CD14-positive monocyte (primary cell): ENCODE data around the gene ANKRD28. TPM values are rescaled to one million over a fixed set of nuclear protein-coding genes. Genes with fewer than 3 reads are reported as not detected.

Source experiments
- DNase-seq, 3 donors: peaks; one replicate each; pipeline ENCODE4 v3.0.0-alpha.2; 2011 to 2022
- H2AFZ ChIP-seq: 2 replicates; pipeline ENCODE4 v1.6.0; 2012; ENCODE audit warnings: mild to moderate bottlenecking, low read depth, low read length, inconsistent platforms; ENCODE audit not compliant: insufficient read depth, poor library complexity, severe bottlenecking
- H3K27ac ChIP-seq, 2 donors: 1 replicate in 1 of 2; 2 replicates in 1 of 2; pipeline ENCODE4 v1.5.1; 2012 to 2013; ENCODE audit warnings: low read length in 2 of 2, control low read depth in 1 of 2, inconsistent platforms in 1 of 2, low read depth in 1 of 2, mild to moderate bottlenecking in 1 of 2
- H3K27me3 ChIP-seq, 2 donors: one replicate each; pipeline versions ENCODE4 v1.6.0 to v1.6.1; 2011 to 2013; ENCODE audit warnings: low read length in 2 of 2; ENCODE audit not compliant: control insufficient read depth in 2 of 2, insufficient read depth in 2 of 2
- H3K36me3 ChIP-seq, 2 donors: replicated peaks in 1 of 2; 1 replicate in 1 of 2; 2 replicates in 1 of 2; pipeline versions ENCODE4 v1.5.1 to v1.6.1; 2012 to 2013; ENCODE audit warnings: low read length in 2 of 2, control low read depth in 1 of 2, inconsistent platforms in 1 of 2, mild to moderate bottlenecking in 1 of 2; ENCODE audit not compliant: insufficient read depth in 2 of 2, control insufficient read depth in 1 of 2
- H3K4me1 ChIP-seq, 2 donors: 1 replicate in 1 of 2; 2 replicates in 1 of 2; pipeline versions ENCODE4 v1.5.1 to v1.6.1; 2012 to 2013; ENCODE audit warnings: low read length in 2 of 2, control low read depth in 1 of 2, inconsistent platforms in 1 of 2, mild to moderate bottlenecking in 1 of 2, moderate library complexity in 1 of 2; ENCODE audit not compliant: insufficient read depth in 2 of 2, control insufficient read depth in 1 of 2
- H3K4me2 ChIP-seq: replicated peaks from 2 replicates; pipeline ENCODE3; 2012; ENCODE audit warnings: low read length, moderate library complexity, mild to moderate bottlenecking; ENCODE audit not compliant: poor library complexity, severe bottlenecking; ENCODE audit errors: extremely low read depth
- H3K4me3 ChIP-seq, 3 experiments: fragments of 200-600 bp in 1 of 3; sonication (generic) in 1 of 3; replicated peaks in 1 of 3; 1 replicate in 2 of 3; 2 replicates in 1 of 3; pipeline ENCODE4 v1.5.1; 2011 to 2013; ENCODE audit warnings: low read length in 3 of 3, mild to moderate bottlenecking in 3 of 3, control low read depth in 2 of 3, low read depth in 2 of 3, inconsistent platforms in 1 of 3, moderate library complexity in 1 of 3
- H3K79me2 ChIP-seq: 2 replicates; pipeline ENCODE4 v1.6.0; 2012; ENCODE audit warnings: mild to moderate bottlenecking, control low read depth, inconsistent platforms, low read length, moderate library complexity; ENCODE audit not compliant: insufficient read depth
- H3K9ac ChIP-seq: 2 replicates; pipeline ENCODE4 v1.6.0; 2017; ENCODE audit warnings: low read length, mild to moderate bottlenecking; ENCODE audit not compliant: insufficient read depth, poor library complexity, severe bottlenecking
- H3K9me3 ChIP-seq, 2 donors: replicated peaks in 1 of 2; 1 replicate in 1 of 2; 2 replicates in 1 of 2; pipeline versions ENCODE4 v1.5.1 to v1.6.1; 2012 to 2013; ENCODE audit warnings: low read length in 2 of 2, control low read depth in 1 of 2; ENCODE audit not compliant: control insufficient read depth in 1 of 2, insufficient read depth in 1 of 2
- H4K20me1 ChIP-seq: 2 replicates; pipeline ENCODE4 v1.6.0; 2012; ENCODE audit warnings: mild to moderate bottlenecking, low read length, control low read depth, moderate library complexity; ENCODE audit not compliant: insufficient read depth
- H3K27ac Mint-ChIP-seq, 7 donors: one replicate each; pipeline ENCODE4 v1.8.0; 2020; ENCODE audit warnings: mild to moderate bottlenecking in 7 of 7, mixed read lengths in 7 of 7, moderate library complexity in 6 of 7, inconsistent platforms in 2 of 7
- H3K27me3 Mint-ChIP-seq, 3 donors: one replicate each; pipeline ENCODE4 v1.8.0; 2021 to 2022; ENCODE audit warnings: low read depth in 3 of 3, mild to moderate bottlenecking in 3 of 3, mixed read lengths in 3 of 3, moderate library complexity in 3 of 3, inconsistent platforms in 1 of 3
- H3K36me3 Mint-ChIP-seq, 2 donors: one replicate each; pipeline ENCODE4 v1.8.0; 2020; ENCODE audit warnings: mixed read lengths in 2 of 2, inconsistent platforms in 1 of 2, mild to moderate bottlenecking in 1 of 2
- H3K4me1 Mint-ChIP-seq: one replicate; pipeline ENCODE4 v1.8.0; 2020; ENCODE audit warnings: mild to moderate bottlenecking, mixed read lengths
- H3K4me3 Mint-ChIP-seq, 2 donors: one replicate each; pipeline ENCODE4 v1.8.0; 2020; ENCODE audit warnings: mild to moderate bottlenecking in 2 of 2, mixed read lengths in 2 of 2, moderate library complexity in 1 of 2
- H3K9me3 Mint-ChIP-seq, 7 donors: one replicate each; pipeline ENCODE4 v1.8.0; 2020 to 2022; ENCODE audit warnings: mixed read lengths in 7 of 7, mild to moderate bottlenecking in 6 of 7, moderate library complexity in 6 of 7, inconsistent platforms in 2 of 7
- CTCF ChIP-seq: fragments of 200-600 bp; IDR thresholded peaks from one replicate; pipeline ENCODE4 v1.8.0; 2022; ENCODE audit warnings: antibody characterized with exemption, mild to moderate bottlenecking
- WGBS: methylation state at CpG from one replicate; pipeline ENCODE4 v1.1.5; 2013; ENCODE audit warnings: missing lambda C conversion rate; ENCODE audit not compliant: insufficient coverage; 5-methylcytosine and 5-hydroxymethylcytosine counted together
- intact Hi-C, 2 donors: fragments of 100-400 bp; cut with micrococcal nuclease; formaldehyde crosslinking; loops; one replicate each; pipeline versions ENCODE4 v1.15.0 to v1.15.1; 2023
- polyA plus RNA-seq, 3 donors: library from polyadenylated mRNA; depleted of rRNA in 1 of 3; unstranded in 2 of 3; stranded (reverse) in 1 of 3; fragments of 300-500 nt in 2 of 3; fragments of >200 nt in 1 of 3; fragmentation: Illumina TruSeq in 2 of 3; gene quantifications; 1 replicate in 2 of 3; 2 replicates in 1 of 3; pipeline ENCODE4 v1.2.3, GENCODE V29; 2012 to 2021

Gene ANKRD28
- polyA plus RNA-seq, 3 donors: 5.9 to 11.5 (median 7.9) TPM

- intact Hi-C loops: loop anchor here in 1 of 2 donors (5.0 kb wide), 1 partner anchor 195 kb away; no protein-coding TSS in a partner anchor
- Histone ChIP-seq H3K27me3 (no peaks in the 10 kb centered on the region), H3K36me3 (no peaks in the 10 kb centered on the region), H4K20me1 (no peaks in the 10 kb centered on the region), H3K27ac (no peak overlapping the region), H3K4me3 (no peak overlapping the region), H3K79me2 (no peaks in the 10 kb centered on the region), H3K9ac (no peak overlapping the region), H3K9me3 (no peaks in the 10 kb centered on the region), H3K4me2 (no peak overlapping the region), H3K4me1 (no peaks in the 10 kb centered on the region), H2AFZ (no peak overlapping the region)
- DNase-seq: no peak
- 83% methylated on average over 1 of the region's 2 CpGs for WGBS
- H3K9me3 Mint-ChIP-seq: no peaks in the 10 kb centered on the region
- no peak for TF ChIP-seq CTCF
- no peaks in the 10 kb centered on the region for H3K27me3 Mint-ChIP-seq
- H3K27ac Mint-ChIP-seq: no peak overlapping the region
- H3K36me3 Mint-ChIP-seq: no peaks in the 10 kb centered on the region
- H3K4me3 Mint-ChIP-seq: no peak overlapping the region
- H3K4me1 Mint-ChIP-seq: no peaks in the 10 kb centered on the region
Measured at GRCh38 chr3:15822281-15822680, 24.5 kb upstream of the ANKRD28 start.

- H4K20me1 ChIP-seq: no peaks in the 10 kb centered on the region
- Mint-ChIP-seq H3K36me3 (no peaks in the 10 kb centered on the region), H3K27ac (no peak overlapping the region), H3K4me1 (peaks cover 5% of the 10 kb centered on the region), H3K27me3 (no peaks in the 10 kb centered on the region), H3K4me3 (no peak overlapping the region), H3K9me3 (no peaks in the 10 kb centered on the region)
- H3K9me3 ChIP-seq: no peaks in the 10 kb centered on the region
- H3K4me1 ChIP-seq: no peaks in the 10 kb centered on the region
- WGBS: 88% methylated on average over 1 of the region's 2 CpGs
- H3K36me3 ChIP-seq: no peaks in the 10 kb centered on the region
- H3K9ac ChIP-seq: no peak overlapping the region
- DNase-seq: no peak
- intact Hi-C loops: loop anchor here in 1 of 2 donors (5.0 kb wide), 1 partner anchor 194 kb away; no protein-coding TSS in a partner anchor
- H3K79me2 ChIP-seq: no peaks in the 10 kb centered on the region
- H3K4me2 ChIP-seq: no peak overlapping the region
- TF ChIP-seq CTCF: no peak
- no peak overlapping the region for H3K4me3 ChIP-seq
- H3K27me3 ChIP-seq: no peaks in the 10 kb centered on the region
- no peak overlapping the region for H2AFZ ChIP-seq
- no peak overlapping the region for H3K27ac ChIP-seq
Measured at GRCh38 chr3:15820911-15821310, 23.1 kb upstream of the ANKRD28 start.
